SU-DHL-6 (cell line): Measurements from ENCODE around the gene RBKS.

Source experiments
- CTCF ChIP-seq: fragments of 200-600 bp; sonication (generic); IDR thresholded peaks from one replicate; pipeline ENCODE4 v1.5.1; 2017; ENCODE audit warnings: antibody characterized with exemption, mild to moderate bottlenecking, low read length, moderate library complexity; ENCODE audit not compliant: insufficient read depth, poor library complexity, severe bottlenecking
- EZH2phosphoT487 ChIP-seq: fragments of 200-600 bp; sonication (generic), shearing (Covaris generic); conservative IDR thresholded peaks from 2 replicates; pipeline ENCODE4 v1.6.1; 2018; ENCODE audit warnings: mild to moderate bottlenecking, antibody characterized with exemption, low read length, moderate library complexity, mixed read lengths

- TF ChIP-seq CTCF (no peak), EZH2phosphoT487 (no peak)
These were observed 97.4 kb downstream of the RBKS start for GRCh38 chr2:27792759-27793158.
